ENCODE data around the gene MRM2.

DNA sequence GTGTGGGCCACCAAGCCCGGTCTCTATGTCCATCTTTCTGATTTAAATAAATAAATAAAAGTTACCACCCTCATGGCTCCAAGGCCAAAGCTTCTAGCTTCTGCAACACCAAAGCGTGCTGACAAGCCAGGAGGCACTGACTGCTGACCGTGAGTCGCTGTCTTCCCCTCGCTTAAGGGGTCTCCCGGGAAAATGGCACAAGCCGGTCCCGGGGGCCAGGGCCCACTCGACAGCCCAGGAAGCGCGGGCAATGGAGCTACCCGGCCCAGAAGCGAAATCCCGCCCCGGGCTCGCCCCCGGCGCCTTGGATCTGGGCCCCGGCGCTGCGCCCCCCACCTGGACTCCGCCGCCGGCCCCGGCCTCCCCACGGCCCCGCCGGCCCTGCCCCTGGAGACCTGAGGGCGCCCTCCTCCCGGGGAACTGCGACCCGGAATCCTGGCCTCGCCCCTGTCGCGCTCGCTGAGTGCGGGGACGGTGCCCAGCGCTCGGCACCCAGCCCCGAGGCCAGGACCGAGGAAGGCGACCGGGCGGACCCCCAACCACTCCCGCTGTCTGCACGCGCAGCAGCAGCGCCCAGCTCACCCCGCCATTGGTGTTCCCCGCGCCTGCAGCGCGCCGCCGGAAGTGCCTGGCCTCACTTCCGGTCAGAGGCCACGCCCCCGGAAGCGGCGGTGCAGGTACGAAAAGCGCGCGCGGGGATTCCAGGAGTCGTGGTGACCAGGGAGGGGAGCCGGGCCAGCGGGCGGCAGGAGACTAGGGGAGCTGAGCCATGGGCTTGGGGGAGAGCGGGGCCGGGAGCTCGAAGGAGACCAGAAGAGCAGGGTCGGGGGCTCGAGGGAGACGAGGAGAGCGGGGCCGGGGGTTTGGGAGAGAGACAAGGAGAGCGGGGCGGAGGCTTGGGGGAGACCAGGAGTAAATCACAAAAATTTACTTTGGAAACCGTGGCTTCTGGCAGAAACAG is at the start of gene MRM2, which contains the start of gene NUDT1:
- TF ChIP-seq POLR2A (IDR thresholded peaks at IDR 0.05) (peak in 2 of 4 donors; percentile 49 to 83), POLR2AphosphoS5 (IDR thresholded peaks at IDR 0.05) (peak; percentile 86 to 88), EP300 (IDR thresholded peaks at IDR 0.05) (no peak)
- TF ChIP-seq, protein P1, sequence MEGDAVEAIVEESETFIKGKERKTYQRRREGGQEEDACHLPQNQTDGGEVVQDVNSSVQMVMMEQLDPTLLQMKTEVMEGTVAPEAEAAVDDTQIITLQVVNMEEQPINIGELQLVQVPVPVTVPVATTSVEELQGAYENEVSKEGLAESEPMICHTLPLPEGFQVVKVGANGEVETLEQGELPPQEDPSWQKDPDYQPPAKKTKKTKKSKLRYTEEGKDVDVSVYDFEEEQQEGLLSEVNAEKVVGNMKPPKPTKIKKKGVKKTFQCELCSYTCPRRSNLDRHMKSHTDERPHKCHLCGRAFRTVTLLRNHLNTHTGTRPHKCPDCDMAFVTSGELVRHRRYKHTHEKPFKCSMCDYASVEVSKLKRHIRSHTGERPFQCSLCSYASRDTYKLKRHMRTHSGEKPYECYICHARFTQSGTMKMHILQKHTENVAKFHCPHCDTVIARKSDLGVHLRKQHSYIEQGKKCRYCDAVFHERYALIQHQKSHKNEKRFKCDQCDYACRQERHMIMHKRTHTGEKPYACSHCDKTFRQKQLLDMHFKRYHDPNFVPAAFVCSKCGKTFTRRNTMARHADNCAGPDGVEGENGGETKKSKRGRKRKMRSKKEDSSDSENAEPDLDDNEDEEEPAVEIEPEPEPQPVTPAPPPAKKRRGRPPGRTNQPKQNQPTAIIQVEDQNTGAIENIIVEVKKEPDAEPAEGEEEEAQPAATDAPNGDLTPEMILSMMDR (IDR thresholded peaks at IDR 0.05) = no peak

Data from upper lobe of left lung (tissue), 4 donors.